ENCODE measurements around the gene PLAU.
"Not testable (repeated sequence)": the region's sequence is repeated elsewhere in the genome, so short reads cannot be mapped to it uniquely, and the experiment has no call there.

Gene PLAU

DNA sequence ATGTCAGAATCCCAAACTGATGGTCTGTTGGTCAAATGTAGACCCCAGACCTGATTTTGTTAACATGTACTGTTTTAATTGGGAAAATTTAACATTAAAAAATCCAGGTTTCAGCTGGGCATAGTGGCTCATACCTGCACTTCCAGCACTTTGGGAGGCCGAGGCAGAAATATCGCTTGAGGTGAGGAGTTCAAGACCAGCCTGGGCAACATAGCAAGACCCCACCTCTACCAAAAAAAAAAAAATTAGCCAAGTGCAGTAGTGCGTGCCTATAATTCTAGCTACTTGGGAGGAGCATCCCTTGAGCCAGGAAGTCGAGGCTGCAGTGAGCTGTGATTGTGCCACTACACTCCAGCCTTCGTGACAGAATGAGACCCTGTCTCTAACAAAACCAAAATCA is 20.7 kb upstream of the PLAU start:
- Histone ChIP-seq H3K27me3 (ENCODE audit: control insufficient read depth, insufficient read depth, low read length) (no peaks in the 10 kb centered on the region), H3K9me3 (ENCODE audit: control insufficient read depth, low read length) (no peaks in the 10 kb centered on the region), H3K4me3 (ENCODE audit: low read depth, low read length) (no peak overlapping the region), H3K79me2 (no peaks in the 10 kb centered on the region), H3K36me3 (ENCODE audit: control insufficient read depth, insufficient read depth, low read length) (no peaks in the 10 kb centered on the region), H3K9ac (no peak overlapping the region), H3K4me2 (ENCODE audit: low read length) (no peak overlapping the region), H3K27ac (no peak overlapping the region), H3K4me1 (peaks cover 27% of the 10 kb centered on the region), H2AFZ (no peak overlapping the region)
- TF ChIP-seq, protein P1, sequence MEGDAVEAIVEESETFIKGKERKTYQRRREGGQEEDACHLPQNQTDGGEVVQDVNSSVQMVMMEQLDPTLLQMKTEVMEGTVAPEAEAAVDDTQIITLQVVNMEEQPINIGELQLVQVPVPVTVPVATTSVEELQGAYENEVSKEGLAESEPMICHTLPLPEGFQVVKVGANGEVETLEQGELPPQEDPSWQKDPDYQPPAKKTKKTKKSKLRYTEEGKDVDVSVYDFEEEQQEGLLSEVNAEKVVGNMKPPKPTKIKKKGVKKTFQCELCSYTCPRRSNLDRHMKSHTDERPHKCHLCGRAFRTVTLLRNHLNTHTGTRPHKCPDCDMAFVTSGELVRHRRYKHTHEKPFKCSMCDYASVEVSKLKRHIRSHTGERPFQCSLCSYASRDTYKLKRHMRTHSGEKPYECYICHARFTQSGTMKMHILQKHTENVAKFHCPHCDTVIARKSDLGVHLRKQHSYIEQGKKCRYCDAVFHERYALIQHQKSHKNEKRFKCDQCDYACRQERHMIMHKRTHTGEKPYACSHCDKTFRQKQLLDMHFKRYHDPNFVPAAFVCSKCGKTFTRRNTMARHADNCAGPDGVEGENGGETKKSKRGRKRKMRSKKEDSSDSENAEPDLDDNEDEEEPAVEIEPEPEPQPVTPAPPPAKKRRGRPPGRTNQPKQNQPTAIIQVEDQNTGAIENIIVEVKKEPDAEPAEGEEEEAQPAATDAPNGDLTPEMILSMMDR (IDR thresholded peaks at IDR 0.05): no peak

DNA sequence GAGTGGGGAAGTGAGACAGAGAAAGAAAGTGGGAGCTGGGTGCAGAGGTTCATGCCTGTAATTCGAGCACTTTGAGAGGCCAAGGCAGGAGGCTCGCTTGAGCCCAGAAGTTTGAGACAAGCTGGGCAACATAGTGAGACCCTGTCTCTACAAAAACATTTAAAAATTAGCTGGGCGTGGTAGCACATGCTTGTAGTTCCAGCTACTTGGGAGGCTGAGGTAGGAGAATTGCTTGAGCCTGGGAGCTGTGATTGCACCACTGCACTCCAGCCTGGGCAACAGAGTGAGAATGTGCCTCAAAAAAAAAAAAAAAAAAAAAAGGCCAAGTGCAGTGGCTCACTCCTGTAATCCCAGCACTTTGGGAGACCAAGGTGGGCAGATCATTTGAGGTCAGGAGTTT is 20.1 kb upstream of the PLAU start:
- H3K9ac ChIP-seq; H3K4me3 ChIP-seq (ENCODE audit: low read depth, low read length); H3K4me2 ChIP-seq (ENCODE audit: low read length); H3K27me3 ChIP-seq (ENCODE audit: control insufficient read depth, insufficient read depth, low read length); H3K36me3 ChIP-seq (ENCODE audit: control insufficient read depth, insufficient read depth, low read length); H3K9me3 ChIP-seq (ENCODE audit: control insufficient read depth, low read length); H3K27ac ChIP-seq; H3K79me2 ChIP-seq; H2AFZ ChIP-seq: not testable (repeated sequence)
- H3K4me1 ChIP-seq: peaks cover 27% of the 10 kb centered on the region

DNA sequence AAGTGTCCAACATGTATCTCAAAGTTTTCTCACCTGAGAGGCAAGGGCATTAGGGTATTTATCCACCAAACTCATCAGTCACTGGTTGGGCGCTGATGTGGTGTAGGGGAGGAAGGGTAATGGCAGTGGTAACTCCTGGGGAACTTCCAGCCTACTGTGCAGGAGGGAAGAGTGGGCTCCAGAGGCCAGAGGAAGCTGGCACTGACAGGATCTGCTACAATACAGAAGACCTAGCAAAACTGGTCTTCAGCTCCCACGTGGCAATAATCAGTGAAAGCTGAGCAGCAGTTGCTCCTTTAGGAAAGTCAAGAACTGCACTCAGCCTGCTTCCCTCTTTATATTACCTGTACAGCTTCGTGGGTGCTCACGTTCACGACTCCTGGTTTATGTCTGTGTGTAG is 19.4 kb upstream of the PLAU start:
- Histone ChIP-seq H2AFZ (no peak overlapping the region), H3K4me2 (ENCODE audit: low read length) (no peak overlapping the region), H3K27ac (no peak overlapping the region), H3K9me3 (ENCODE audit: control insufficient read depth, low read length) (no peaks in the 10 kb centered on the region), H3K79me2 (no peaks in the 10 kb centered on the region), H3K9ac (no peak overlapping the region), H3K4me1 (peaks cover 22% of the 10 kb centered on the region), H3K36me3 (ENCODE audit: control insufficient read depth, insufficient read depth, low read length) (no peaks in the 10 kb centered on the region), H3K27me3 (ENCODE audit: control insufficient read depth, insufficient read depth, low read length) (no peaks in the 10 kb centered on the region), H3K4me3 (ENCODE audit: low read depth, low read length) (no peak overlapping the region)
- TF ChIP-seq, protein P1 (IDR thresholded peaks at IDR 0.05): no peak

DNA sequence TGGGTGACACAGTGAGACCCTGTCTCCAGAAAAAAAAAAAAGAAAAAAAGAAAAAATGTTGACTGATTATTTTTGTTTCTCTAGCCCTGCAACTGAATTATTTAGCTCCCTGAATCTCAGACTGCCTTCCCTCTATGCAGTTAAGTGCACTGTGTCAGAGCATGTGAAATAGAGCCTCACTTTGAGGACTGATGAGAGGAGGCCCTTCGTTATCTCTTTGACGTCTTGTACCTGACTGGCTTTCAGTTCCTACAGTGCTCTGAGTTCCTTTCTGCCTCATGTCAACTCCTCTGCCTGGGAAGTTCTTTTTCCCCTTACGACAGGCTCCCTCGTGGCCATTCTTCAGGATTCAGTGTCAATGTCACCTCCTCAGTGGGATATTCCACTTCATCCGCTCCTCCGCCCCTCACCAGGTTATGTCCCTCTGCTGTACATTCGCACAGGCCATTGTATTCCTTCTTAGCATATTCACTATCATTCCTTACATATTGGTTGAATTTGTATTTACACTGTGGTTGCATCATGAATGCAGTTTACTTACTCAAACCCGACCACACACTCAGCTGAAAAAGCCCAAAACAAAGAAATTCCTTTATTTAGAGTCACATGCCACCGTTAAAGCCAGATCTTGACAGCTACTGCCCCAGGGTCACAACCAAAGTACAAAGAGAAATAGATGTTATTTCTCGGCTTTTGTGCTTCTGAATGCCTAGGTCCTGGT is 18.5 kb upstream of the PLAU start:
- Histone ChIP-seq H3K4me1 (peaks cover 13% of the 10 kb centered on the region), H3K36me3 (ENCODE audit: control insufficient read depth, insufficient read depth, low read length) (no peaks in the 10 kb centered on the region), H3K9me3 (ENCODE audit: control insufficient read depth, low read length) (no peaks in the 10 kb centered on the region), H3K79me2 (no peaks in the 10 kb centered on the region), H3K27me3 (ENCODE audit: control insufficient read depth, insufficient read depth, low read length) (no peaks in the 10 kb centered on the region), H3K4me3 (ENCODE audit: low read depth, low read length) (no peak overlapping the region), H3K4me2 (ENCODE audit: low read length) (no peak overlapping the region), H3K27ac (no peak overlapping the region), H2AFZ (no peak overlapping the region), H3K9ac (no peak overlapping the region)
- TF ChIP-seq, protein P1 (IDR thresholded peaks at IDR 0.05): no peak

DNA sequence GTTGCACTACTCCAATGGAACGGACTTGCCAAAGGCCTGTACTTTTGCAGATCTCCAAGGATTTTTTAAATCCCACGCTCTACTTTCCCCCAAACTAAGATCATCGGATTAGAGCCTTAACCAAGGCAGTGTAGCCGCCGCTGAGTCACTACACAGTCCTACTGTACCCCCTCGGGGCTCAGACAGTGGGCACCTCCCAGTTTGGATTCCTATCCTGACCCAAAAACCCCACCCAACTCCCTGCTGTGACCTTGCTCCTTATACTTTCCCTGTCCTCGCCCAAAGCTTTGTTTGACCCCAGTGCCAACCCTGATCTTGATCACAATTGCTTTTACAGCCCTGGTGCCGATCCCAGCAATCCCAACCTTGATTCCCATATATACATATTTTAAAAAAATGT is 17.5 kb upstream of the PLAU start:
- H3K27ac ChIP-seq: no peak overlapping the region
- no peaks in the 10 kb centered on the region for H3K27me3 ChIP-seq (ENCODE audit: control insufficient read depth, insufficient read depth, low read length)
- H3K4me1 ChIP-seq: peaks cover 7% of the 10 kb centered on the region
- H3K4me2 ChIP-seq (ENCODE audit: low read length): no peak overlapping the region
- TF ChIP-seq, protein P1 (IDR thresholded peaks at IDR 0.05): no peak
- H3K4me3 ChIP-seq (ENCODE audit: low read depth, low read length): no peak overlapping the region
- H3K9ac ChIP-seq: no peak overlapping the region
- no peak overlapping the region for H2AFZ ChIP-seq
- H3K36me3 ChIP-seq (ENCODE audit: control insufficient read depth, insufficient read depth, low read length): no peaks in the 10 kb centered on the region
- no peaks in the 10 kb centered on the region for H3K79me2 ChIP-seq
- H3K9me3 ChIP-seq (ENCODE audit: control insufficient read depth, low read length): no peaks in the 10 kb centered on the region
